ENCODE data around the gene AQP12B. TPM values are rescaled to one million over a fixed set of nuclear protein-coding genes. Genes with fewer than 3 reads are reported as not detected.

AQP12B gene
- total and polyA plus RNA-seq, 8 donors = 0.14 TPM; not detected in 7

- DNase-seq (peak in 1 of 4 donors; percentile 70), ATAC-seq (no peak)
- Histone ChIP-seq H3K9me3 (no peaks in the 10 kb centered on the region), H3K36me3 (no peaks in the 10 kb centered on the region), H3K4me3 (no peak overlapping the region), H3K27me3 (peaks cover 0 to 5% of the 10 kb centered on the region in 2 donors), H3K4me1 (no peaks in the 10 kb centered on the region), H3K27ac (no peak overlapping the region)
- intact Hi-C loops (cut with DNase I) = no loop called here
- TF ChIP-seq CTCF (IDR thresholded peaks at IDR 0.05) = no peak
Observed at GRCh38 chr2:240713928-240714746, 31.5 kb upstream of the AQP12B start.

- intact Hi-C loops (cut with DNase I) = no loop called here
- peak in 1 of 4 donors; percentile 54 for DNase-seq
- Histone ChIP-seq H3K4me1 (no peaks in the 10 kb centered on the region), H3K27ac (no peak overlapping the region), H3K36me3 (no peaks in the 10 kb centered on the region), H3K4me3 (no peak overlapping the region), H3K9me3 (no peaks in the 10 kb centered on the region), H3K27me3 (peaks cover 0 to 5% of the 10 kb centered on the region in 2 donors)
- ATAC-seq = no peak
- TF ChIP-seq CTCF (IDR thresholded peaks at IDR 0.05) = no peak
Observed at GRCh38 chr2:240713071-240713927, 30.6 kb upstream of the AQP12B start.

GRCh38 chr2:240712121-240712520 is 29.4 kb upstream of the AQP12B start:
- peak in 1 of 4 donors; percentile 46 for DNase-seq
- intact Hi-C loops (cut with DNase I) = no loop called here
- no peak overlapping the region for H3K27ac ChIP-seq

GRCh38 chr2:240711701-240712100 is 29.0 kb upstream of the AQP12B start:
- H3K9me3 ChIP-seq = no peaks in the 10 kb centered on the region
- no peak overlapping the region for H3K4me3 ChIP-seq
- H3K36me3 ChIP-seq = no peaks in the 10 kb centered on the region
- H3K27ac ChIP-seq = no peak overlapping the region
- intact Hi-C loops (cut with DNase I) = no loop called here
- TF ChIP-seq CTCF (IDR thresholded peaks at IDR 0.05) = no peak
- ATAC-seq (no peak), DNase-seq (peak in 1 of 4 donors; percentile 48)
- no peaks in the 10 kb centered on the region for H3K4me1 ChIP-seq
- H3K27me3 ChIP-seq = peaks cover 0 to 5% of the 10 kb centered on the region in 2 donors

More at GRCh38 chr2:240712121-240712520, 29.4 kb upstream of the AQP12B start:
- ATAC-seq = no peak
- Histone ChIP-seq H3K4me1 (no peaks in the 10 kb centered on the region), H3K9me3 (no peaks in the 10 kb centered on the region), H3K27me3 (peaks cover 0 to 5% of the 10 kb centered on the region in 2 donors), H3K4me3 (no peak overlapping the region), H3K36me3 (no peaks in the 10 kb centered on the region)
- TF ChIP-seq CTCF (IDR thresholded peaks at IDR 0.05) = no peak

GRCh38 chr2:240711296-240711695 is 28.6 kb upstream of the AQP12B start:
- Histone ChIP-seq H3K4me3 (no peak overlapping the region), H3K27me3 (peaks cover 0 to 1% of the 10 kb centered on the region in 2 donors), H3K4me1 (no peaks in the 10 kb centered on the region), H3K36me3 (no peaks in the 10 kb centered on the region), H3K27ac (no peak overlapping the region), H3K9me3 (no peaks in the 10 kb centered on the region)
- TF ChIP-seq CTCF (IDR thresholded peaks at IDR 0.05) = no peak
- DNase-seq (peak in 1 of 4 donors; percentile 44), ATAC-seq (no peak)
- intact Hi-C loops (cut with DNase I) = no loop called here
